ENCODE data around the gene LRP6. TPM values are rescaled to one million over a fixed set of nuclear protein-coding genes. Genes with fewer than 3 reads are reported as not detected.
"Not testable (repeated sequence)": the region's sequence is repeated elsewhere in the genome, so short reads cannot be mapped to it uniquely, and the experiment has no call there.

LRP6 gene
- total and polyA plus RNA-seq, 5 donors = 4.0 to 23.9 (median 20.8) TPM

- intact Hi-C loops (cut with DNase I) = loop anchor here in 1 of 4 donors (5.0 to 10.0 kb wide), 2 partner anchors 90 to 183 kb away; no protein-coding TSS in a partner anchor
Measured at GRCh38 chr12:12265035-12265434, 1.8 kb downstream of the LRP6 start.

GRCh38 chr12:12263909-12264308, 2.9 kb downstream of the LRP6 start:
- DNase-seq (no peak), ATAC-seq (no peak)
- Histone ChIP-seq H3K4me1 (ENCODE audit: control insufficient read depth, insufficient read depth, low read length) (no peaks in the 10 kb centered on the region), H3K4me3 (ENCODE audit: low read length) (no peak overlapping the region), H3K9me3 (ENCODE audit: control insufficient read depth, low read length) (no peaks in the 10 kb centered on the region), H3K27ac (ENCODE audit: low read length) (no peak overlapping the region), H3K27me3 (ENCODE audit: control insufficient read depth, insufficient read depth) (no peaks in the 10 kb centered on the region)
- 37% methylated on average over 2 of the region's 2 CpGs for WGBS
- intact Hi-C loops (cut with DNase I) = loop anchor here in 1 of 4 donors (10.0 kb wide), 1 partner anchor 89 kb away; no protein-coding TSS in a partner anchor

More at GRCh38 chr12:12265035-12265434, 1.8 kb downstream of the LRP6 start:
- 34% methylated on average over 3 of the region's 3 CpGs for WGBS
- Histone ChIP-seq H3K4me1 (ENCODE audit: control insufficient read depth, insufficient read depth, low read length) (no peaks in the 10 kb centered on the region), H3K4me3 (ENCODE audit: low read length) (peak overlapping the region; percentile 62), H3K9me3 (ENCODE audit: control insufficient read depth, low read length) (no peaks in the 10 kb centered on the region), H3K27ac (ENCODE audit: low read length) (no peak overlapping the region), H3K27me3 (ENCODE audit: control insufficient read depth, insufficient read depth) (no peaks in the 10 kb centered on the region)
- ATAC-seq (no peak), DNase-seq (no peak)

GRCh38 chr12:12256291-12256757, 10.5 kb downstream of the LRP6 start:
- H3K9me3 ChIP-seq (ENCODE audit: control insufficient read depth, low read length); H3K4me1 ChIP-seq (ENCODE audit: control insufficient read depth, insufficient read depth, low read length); intact Hi-C loops (cut with DNase I); H3K27me3 ChIP-seq (ENCODE audit: control insufficient read depth, insufficient read depth); H3K4me3 ChIP-seq (ENCODE audit: low read length); DNase-seq; H3K27ac ChIP-seq (ENCODE audit: low read length); ATAC-seq: not testable (repeated sequence)
- WGBS = 94% methylated on average over 6 of the region's 6 CpGs

GRCh38 chr12:12254553-12254952, 12.3 kb downstream of the LRP6 start:
- intact Hi-C loops (cut with DNase I) = no loop called here
- H3K4me1 ChIP-seq (ENCODE audit: control insufficient read depth, insufficient read depth, low read length) = peaks cover 1% of the 10 kb centered on the region
- 94% methylated on average over 2 of the region's 2 CpGs for WGBS
- H3K27me3 ChIP-seq (ENCODE audit: control insufficient read depth, insufficient read depth) = no peaks in the 10 kb centered on the region
- DNase-seq (no peak), ATAC-seq (no peak)
- no peak overlapping the region for H3K4me3 ChIP-seq (ENCODE audit: low read length)
- no peak overlapping the region for H3K27ac ChIP-seq (ENCODE audit: low read length)
- no peaks in the 10 kb centered on the region for H3K9me3 ChIP-seq (ENCODE audit: control insufficient read depth, low read length)

- no peak for ATAC-seq
Measured at GRCh38 chr12:12249216-12250050, 17.4 kb downstream of the LRP6 start.

GRCh38 chr12:12247584-12247983, 19.3 kb downstream of the LRP6 start:
- Histone ChIP-seq H3K9me3 (ENCODE audit: control insufficient read depth, low read length) (no peaks in the 10 kb centered on the region), H3K27me3 (ENCODE audit: control insufficient read depth, insufficient read depth) (no peaks in the 10 kb centered on the region), H3K4me1 (ENCODE audit: control insufficient read depth, insufficient read depth, low read length) (no peaks in the 10 kb centered on the region), H3K4me3 (ENCODE audit: low read length) (no peak overlapping the region), H3K27ac (ENCODE audit: low read length) (no peak overlapping the region)
- DNase-seq (no peak), ATAC-seq (no peak)
- intact Hi-C loops (cut with DNase I) = no loop called here

More at GRCh38 chr12:12249216-12250050, 17.4 kb downstream of the LRP6 start:
- Histone ChIP-seq H3K4me1 (ENCODE audit: control insufficient read depth, insufficient read depth, low read length) (no peaks in the 10 kb centered on the region), H3K27ac (ENCODE audit: low read length) (no peak overlapping the region), H3K4me3 (ENCODE audit: low read length) (no peak overlapping the region), H3K9me3 (ENCODE audit: control insufficient read depth, low read length) (no peaks in the 10 kb centered on the region), H3K27me3 (ENCODE audit: control insufficient read depth, insufficient read depth) (no peaks in the 10 kb centered on the region)
- intact Hi-C loops (cut with DNase I) = no loop called here
- WGBS = 92% methylated on average over 4 of the region's 4 CpGs
- no peak for DNase-seq

- no peak overlapping the region for H3K4me3 ChIP-seq (ENCODE audit: low read length)
- intact Hi-C loops (cut with DNase I) = no loop called here
- 90% methylated on average over 12 of the region's 12 CpGs for WGBS
Measured at GRCh38 chr12:12244341-12244740, 22.5 kb downstream of the LRP6 start.

GRCh38 chr12:12240662-12241340, 26.0 kb downstream of the LRP6 start:
- Histone ChIP-seq H3K9me3 (ENCODE audit: control insufficient read depth, low read length) (no peaks in the 10 kb centered on the region), H3K4me1 (ENCODE audit: control insufficient read depth, insufficient read depth, low read length) (no peaks in the 10 kb centered on the region), H3K27ac (ENCODE audit: low read length) (no peak overlapping the region), H3K27me3 (ENCODE audit: control insufficient read depth, insufficient read depth) (no peaks in the 10 kb centered on the region), H3K4me3 (ENCODE audit: low read length) (no peak overlapping the region)
- DNase-seq (no peak), ATAC-seq (peak in 1 of 2 donors; percentile 65)
- 54% methylated on average over 5 of the region's 5 CpGs for WGBS
- intact Hi-C loops (cut with DNase I) = no loop called here

More at GRCh38 chr12:12244341-12244740, 22.5 kb downstream of the LRP6 start:
- Histone ChIP-seq H3K4me1 (ENCODE audit: control insufficient read depth, insufficient read depth, low read length) (no peaks in the 10 kb centered on the region), H3K9me3 (ENCODE audit: control insufficient read depth, low read length) (no peaks in the 10 kb centered on the region), H3K27me3 (ENCODE audit: control insufficient read depth, insufficient read depth) (no peaks in the 10 kb centered on the region), H3K27ac (ENCODE audit: low read length) (no peak overlapping the region)
- ATAC-seq (no peak), DNase-seq (no peak)

GRCh38 chr12:12239127-12239526, 27.7 kb downstream of the LRP6 start:
- DNase-seq (no peak), ATAC-seq (no peak)
- WGBS = 51% methylated on average over 2 of the region's 2 CpGs
- Histone ChIP-seq H3K27ac (ENCODE audit: low read length) (no peak overlapping the region), H3K9me3 (ENCODE audit: control insufficient read depth, low read length) (no peaks in the 10 kb centered on the region), H3K4me3 (ENCODE audit: low read length) (no peak overlapping the region), H3K4me1 (ENCODE audit: control insufficient read depth, insufficient read depth, low read length) (no peaks in the 10 kb centered on the region), H3K27me3 (ENCODE audit: control insufficient read depth, insufficient read depth) (no peaks in the 10 kb centered on the region)
- intact Hi-C loops (cut with DNase I) = no loop called here

- ATAC-seq = no peak
- DNase-seq = no peak
- H3K4me3 ChIP-seq (ENCODE audit: low read length) = no peak overlapping the region
- H3K9me3 ChIP-seq (ENCODE audit: control insufficient read depth, low read length) = no peaks in the 10 kb centered on the region
- no peaks in the 10 kb centered on the region for H3K27me3 ChIP-seq (ENCODE audit: control insufficient read depth, insufficient read depth)
- H3K27ac ChIP-seq (ENCODE audit: low read length) = no peak overlapping the region
- 92% methylated on average over 4 of the region's 4 CpGs for WGBS
- intact Hi-C loops (cut with DNase I) = no loop called here
- H3K4me1 ChIP-seq (ENCODE audit: control insufficient read depth, insufficient read depth, low read length) = no peaks in the 10 kb centered on the region
Measured at GRCh38 chr12:12238605-12239004, 28.2 kb downstream of the LRP6 start.

- Histone ChIP-seq H3K27me3 (ENCODE audit: control insufficient read depth, insufficient read depth) (no peaks in the 10 kb centered on the region), H3K4me1 (ENCODE audit: control insufficient read depth, insufficient read depth, low read length) (no peaks in the 10 kb centered on the region), H3K9me3 (ENCODE audit: control insufficient read depth, low read length) (no peaks in the 10 kb centered on the region), H3K4me3 (ENCODE audit: low read length) (no peak overlapping the region), H3K27ac (ENCODE audit: low read length) (no peak overlapping the region)
- intact Hi-C loops (cut with DNase I) = no loop called here
- DNase-seq (no peak), ATAC-seq (no peak)
Measured at GRCh38 chr12:12236896-12237295, 29.9 kb downstream of the LRP6 start.

Measured in right cardiac atrium (tissue), 5 donors.